Natural killer cell (primary cell): ENCODE results near the gene FLII. TPM values are rescaled to one million over a fixed set of nuclear protein-coding genes. Genes with fewer than 3 reads are reported as not detected.

ENCODE experiments used
- ATAC-seq, 3 donors: fragments of 150-1000 bp in 2 of 3; fragments of 200-7000 bp in 1 of 3; cut with Tn5 transposase; 1 replicate in 1 of 3; 2 replicates in 2 of 3; pipeline ENCODE4 v1.10.0; 2021; ENCODE audit warnings: mild to moderate bottlenecking in 2 of 3, moderate library complexity in 2 of 3
- DNase-seq, 2 donors: peaks; one replicate each; pipeline versions ENCODE4 v3.0.0 to v3.0.0-alpha.2; 2013 to 2021; ENCODE audit warnings: mixed read lengths in 1 of 2
- H3K27ac ChIP-seq: one replicate; pipeline ENCODE4 v1.5.1; 2013; ENCODE audit warnings: mild to moderate bottlenecking, low read length
- H3K27me3 ChIP-seq: one replicate; pipeline ENCODE4 v1.6.1; 2013; ENCODE audit warnings: low read length; ENCODE audit not compliant: control insufficient read depth, insufficient read depth
- H3K36me3 ChIP-seq: one replicate; pipeline ENCODE4 v1.6.1; 2013; ENCODE audit warnings: low read length; ENCODE audit not compliant: control insufficient read depth, insufficient read depth
- H3K4me1 ChIP-seq: one replicate; pipeline ENCODE4 v1.6.1; 2013; ENCODE audit warnings: low read length; ENCODE audit not compliant: control insufficient read depth, insufficient read depth
- H3K4me3 ChIP-seq: one replicate; pipeline ENCODE4 v1.5.1; 2013; ENCODE audit warnings: low read length
- H3K9me3 ChIP-seq: one replicate; pipeline ENCODE4 v1.6.1; 2013; ENCODE audit warnings: low read length; ENCODE audit not compliant: control insufficient read depth, insufficient read depth
- H3K27ac Mint-ChIP-seq, 2 donors: one replicate each; pipeline ENCODE4 v1.8.0; 2022; ENCODE audit warnings: mild to moderate bottlenecking in 2 of 2, mixed read lengths in 2 of 2, moderate library complexity in 1 of 2
- H3K27me3 Mint-ChIP-seq, 2 donors: one replicate each; pipeline ENCODE4 v1.8.0; 2022; ENCODE audit warnings: low read depth in 2 of 2, mixed read lengths in 2 of 2
- H3K36me3 Mint-ChIP-seq: one replicate; pipeline ENCODE4 v1.8.0; 2022; ENCODE audit warnings: mixed read lengths
- H3K4me1 Mint-ChIP-seq, 2 donors: one replicate each; pipeline ENCODE4 v1.8.0; 2022; ENCODE audit warnings: mixed read lengths in 2 of 2
- H3K4me3 Mint-ChIP-seq: one replicate; pipeline ENCODE4 v1.8.0; 2022; ENCODE audit warnings: mild to moderate bottlenecking, moderate library complexity, mixed read lengths
- H3K9me3 Mint-ChIP-seq, 2 donors: one replicate each; pipeline ENCODE4 v1.8.0; 2022; ENCODE audit warnings: mixed read lengths in 2 of 2
- WGBS: methylation state at CpG from one replicate; pipeline ENCODE4 v1.1.7; 2013; ENCODE audit warnings: missing lambda C conversion rate; ENCODE audit not compliant: insufficient coverage; 5-methylcytosine and 5-hydroxymethylcytosine counted together
- intact Hi-C: fragments of 100-400 bp; cut with micrococcal nuclease; formaldehyde crosslinking; loops from one replicate; pipeline ENCODE4 v1.14.2; 2022
- total RNA-seq, 4 donors: library from RNA; stranded (reverse); fragments of 120-200 nt in 1 of 4; gene quantifications; one replicate each; pipeline versions ENCODE4 v1.2.3 to v1.2.4, GENCODE V29; 2013 to 2022
- TF ChIP-seq, protein P1 (sequence below): fragments of 200-600 bp; IDR thresholded peaks from one replicate; pipeline ENCODE4 v1.8.0; 2022; ENCODE audit warnings: antibody characterized with exemption

FLII gene
- total RNA-seq, 3 donors from 2014 or later (not counting 1 experiment from before 2014, with no cell fraction given), result 286 to 342 (median 327) TPM

DNA sequence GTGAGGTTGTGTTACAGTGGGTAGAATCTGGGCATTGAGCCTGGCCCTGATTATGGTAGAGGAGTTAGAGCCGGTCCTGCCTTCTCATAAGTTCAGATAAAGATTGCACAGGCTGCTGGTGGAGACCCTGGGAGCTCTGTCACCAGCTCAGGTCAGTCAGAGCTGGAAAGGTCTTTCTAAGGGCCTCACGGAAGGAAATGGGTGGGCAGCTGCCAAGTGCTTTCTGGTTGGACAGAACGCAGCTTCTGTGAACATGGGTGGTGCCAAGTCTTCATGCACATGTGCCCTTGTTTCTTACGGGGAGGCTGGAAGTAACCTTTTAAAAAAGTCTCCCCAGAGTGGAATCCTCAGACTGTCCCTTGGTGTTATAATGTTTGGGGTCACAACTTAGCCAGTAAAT is 60.0 kb downstream of the FLII start:
- Histone ChIP-seq H3K27me3 (no peaks in the 10 kb centered on the region), H3K9me3 (no peaks in the 10 kb centered on the region), H3K27ac (no peak overlapping the region), H3K4me3 (no peak overlapping the region), H3K36me3 (peaks cover 48% of the 10 kb centered on the region), H3K4me1 (peaks cover 6% of the 10 kb centered on the region)
- 88% methylated on average over 4 of the region's 4 CpGs for WGBS
- ATAC-seq (no peak), DNase-seq (no peak)
- intact Hi-C loops, result no loop called here
- H3K27ac Mint-ChIP-seq, result peak overlapping the region; percentile 7 to 74
- TF ChIP-seq, protein P1, sequence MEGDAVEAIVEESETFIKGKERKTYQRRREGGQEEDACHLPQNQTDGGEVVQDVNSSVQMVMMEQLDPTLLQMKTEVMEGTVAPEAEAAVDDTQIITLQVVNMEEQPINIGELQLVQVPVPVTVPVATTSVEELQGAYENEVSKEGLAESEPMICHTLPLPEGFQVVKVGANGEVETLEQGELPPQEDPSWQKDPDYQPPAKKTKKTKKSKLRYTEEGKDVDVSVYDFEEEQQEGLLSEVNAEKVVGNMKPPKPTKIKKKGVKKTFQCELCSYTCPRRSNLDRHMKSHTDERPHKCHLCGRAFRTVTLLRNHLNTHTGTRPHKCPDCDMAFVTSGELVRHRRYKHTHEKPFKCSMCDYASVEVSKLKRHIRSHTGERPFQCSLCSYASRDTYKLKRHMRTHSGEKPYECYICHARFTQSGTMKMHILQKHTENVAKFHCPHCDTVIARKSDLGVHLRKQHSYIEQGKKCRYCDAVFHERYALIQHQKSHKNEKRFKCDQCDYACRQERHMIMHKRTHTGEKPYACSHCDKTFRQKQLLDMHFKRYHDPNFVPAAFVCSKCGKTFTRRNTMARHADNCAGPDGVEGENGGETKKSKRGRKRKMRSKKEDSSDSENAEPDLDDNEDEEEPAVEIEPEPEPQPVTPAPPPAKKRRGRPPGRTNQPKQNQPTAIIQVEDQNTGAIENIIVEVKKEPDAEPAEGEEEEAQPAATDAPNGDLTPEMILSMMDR, result no peak
- H3K27me3 Mint-ChIP-seq, result no peaks in the 10 kb centered on the region
- no peaks in the 10 kb centered on the region for H3K36me3 Mint-ChIP-seq
- H3K9me3 Mint-ChIP-seq, result no peaks in the 10 kb centered on the region
- peaks cover 66 to 67% of the 10 kb centered on the region in 2 donors for H3K4me1 Mint-ChIP-seq
- H3K4me3 Mint-ChIP-seq, result no peak overlapping the region

DNA sequence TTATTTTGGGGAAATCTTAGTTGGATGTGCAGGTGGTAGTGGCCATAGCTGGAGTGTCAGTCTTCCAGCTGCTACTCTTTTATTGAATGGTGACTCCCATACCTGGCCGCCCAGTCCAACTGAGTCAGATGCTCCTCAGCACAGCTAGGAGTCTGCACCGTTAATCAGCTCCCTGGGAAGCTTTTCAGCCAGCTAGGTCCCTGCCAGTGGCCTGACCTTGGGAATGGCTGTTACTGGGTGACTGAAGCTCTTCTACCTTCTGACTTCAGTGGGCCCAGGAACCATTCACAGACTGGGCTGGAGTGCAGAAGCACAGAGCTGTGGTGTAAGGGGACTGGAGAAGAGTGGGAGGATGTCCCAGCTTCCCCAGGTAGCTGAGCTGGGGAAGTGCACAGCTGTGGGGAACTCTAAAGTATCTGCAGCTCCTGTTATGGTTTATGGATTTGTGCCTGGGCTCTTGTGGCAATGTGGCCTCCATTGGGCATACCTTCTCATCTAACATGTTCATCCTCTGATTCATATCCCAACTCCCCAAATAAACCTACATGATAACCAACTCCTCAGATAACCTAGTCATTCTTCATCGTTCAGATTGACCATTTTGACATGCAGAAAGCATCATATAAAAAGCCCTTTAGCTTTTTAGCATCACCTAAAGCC is 60.9 kb downstream of the FLII start:
- DNase-seq, result no peak
- Histone ChIP-seq H3K27me3 (no peaks in the 10 kb centered on the region), H3K36me3 (peaks cover 46% of the 10 kb centered on the region), H3K27ac (no peak overlapping the region), H3K4me1 (peaks cover 6% of the 10 kb centered on the region), H3K4me3 (no peak overlapping the region), H3K9me3 (no peaks in the 10 kb centered on the region)
- Mint-ChIP-seq H3K9me3 (no peaks in the 10 kb centered on the region), H3K4me1 (peaks cover 63% of the 10 kb centered on the region in 2 donors), H3K27me3 (no peaks in the 10 kb centered on the region), H3K4me3 (no peak overlapping the region), H3K36me3 (no peaks in the 10 kb centered on the region), H3K27ac (peak overlapping the region; percentile 7 to 74)
- intact Hi-C loops, result no loop called here
- TF ChIP-seq, protein P1, result no peak
- WGBS, result 93% methylated on average over 3 of the region's 3 CpGs
- no peak for ATAC-seq

GRCh38 chr17:18195246-18195645 is 63.3 kb downstream of the FLII start:
- Mint-ChIP-seq H3K27ac (peak overlapping the region in 1 of 2 donors; percentile 52), H3K36me3 (no peaks in the 10 kb centered on the region)
- no peak overlapping the region for H3K27ac ChIP-seq

More at GRCh38 chr17:18195246-18195645, 63.3 kb downstream of the FLII start:
- Mint-ChIP-seq H3K4me1 (peaks cover 67 to 72% of the 10 kb centered on the region in 2 donors), H3K9me3 (no peaks in the 10 kb centered on the region), H3K27me3 (no peaks in the 10 kb centered on the region), H3K4me3 (no peak overlapping the region)
- no peaks in the 10 kb centered on the region for H3K27me3 ChIP-seq
- DNase-seq (no peak), ATAC-seq (no peak)
- no peak overlapping the region for H3K4me3 ChIP-seq
- peaks cover 47% of the 10 kb centered on the region for H3K36me3 ChIP-seq
- WGBS, result 100% methylated on average over 4 of the region's 5 CpGs
- TF ChIP-seq, protein P1, result no peak
- intact Hi-C loops, result no loop called here
- H3K9me3 ChIP-seq, result no peaks in the 10 kb centered on the region
- H3K4me1 ChIP-seq, result peaks cover 22% of the 10 kb centered on the region

Other genes with a start within 250 kb of the FLII start
- 10 to 100 TPM; 31.4 to 43.4 (median 41.5) TPM for gene ATPAF2, start 219.6 kb downstream of the FLII start, total RNA-seq
- gene GID4, start 219.3 kb downstream of the FLII start, total RNA-seq, result 1 to 10 TPM; 6.6 to 10.0 (median 6.9) TPM
- 10 to 100 TPM; 53.3 to 69.2 (median 62.7) TPM for gene DRG2, start 170.8 kb downstream of the FLII start, total RNA-seq
- gene MYO15A, start 150.0 kb downstream of the FLII start, total RNA-seq, result 1 to 10 TPM; 1.6 to 2.0 (median 1.8) TPM
- 100 to 1,000 TPM in 1 of 3 donors, 10 to 100 TPM in 2; 95.6 to 114 (median 96.7) TPM for gene ALKBH5, start 74.9 kb downstream of the FLII start, total RNA-seq
- 10 to 100 TPM; 19.7 to 26.2 (median 25.8) TPM for gene LLGL1, start 33.1 kb downstream of the FLII start, total RNA-seq
- 10 to 100 TPM; 10.6 to 12.8 (median 11.3) TPM for gene MIEF2, start 1.9 kb upstream of the FLII start, total RNA-seq
- gene TOP3A, start 56.3 kb upstream of the FLII start, total RNA-seq, result 10 to 100 TPM; 38.1 to 59.7 (median 53.2) TPM
- gene SMCR8, start 56.6 kb upstream of the FLII start, total RNA-seq, result 10 to 100 TPM; 33.5 to 48.5 (median 39.2) TPM
- gene SHMT1, start 104.8 kb upstream of the FLII start, total RNA-seq, result 10 to 100 TPM in 2 of 3 donors, 1 to 10 TPM in 1; 8.8 to 19.2 (median 17.3) TPM
- gene EVPLL, start 119.0 kb upstream of the FLII start, total RNA-seq, result under 1 TPM in 1 of 3 donors, not detected in 2; 0.28 TPM
- gene LGALS9C, start 218.1 kb upstream of the FLII start, total RNA-seq, result 100 to 1,000 TPM in 1 of 3 donors, 10 to 100 TPM in 2; 42.1 to 118 (median 56.8) TPM